HEK293T (cell line): ENCODE measurements around the gene IL21R.
"Not testable (repeated sequence)": the region's sequence is repeated elsewhere in the genome, so short reads cannot be mapped to it uniquely, and the experiment has no call there.

ENCODE experiments used
- CTCF ChIA-PET: fragments of 350-600 bp; formaldehyde crosslinking; extraction: SDS; loops from one replicate; lab custom pipeline; 2021; ENCODE audit warnings: antibody characterized with exemption, inconsistent platforms; lab: Yijun Ruan, JAX
- POLR2A ChIA-PET: fragments of 350-600 bp; formaldehyde crosslinking; extraction: SDS; loops from one replicate; lab custom pipeline; 2020; ENCODE audit warnings: antibody characterized with exemption, inconsistent platforms; lab: Yijun Ruan, JAX
- DNase-seq: peaks from one replicate; pipeline ENCODE4 v3.0.0; 2012; ENCODE audit warnings: mixed read lengths; ENCODE audit errors: extremely low spot score
- ARNT ChIP-seq: fragments of 450-650 bp; IDR thresholded peaks from 2 replicates; pipeline ENCODE4 v1.6.1; 2017; ENCODE audit warnings: mild to moderate bottlenecking
- BHLHE40 ChIP-seq: fragments of 450-650 bp; IDR thresholded peaks from 2 replicates; pipeline ENCODE4 v1.6.1; 2016; ENCODE audit warnings: mild to moderate bottlenecking, moderate library complexity, borderline replicate concordance
- CTBP1 ChIP-seq: fragments of 450-650 bp; IDR thresholded peaks from 2 replicates; pipeline ENCODE4 v1.6.1; 2016; ENCODE audit warnings: borderline replicate concordance
- ELF4 ChIP-seq: fragments of 450-650 bp; IDR thresholded peaks from 2 replicates; pipeline ENCODE4 v1.6.1; 2017; ENCODE audit warnings: antibody characterized with exemption
- FOXA1 ChIP-seq: fragments of 450-650 bp; IDR thresholded peaks from 2 replicates; pipeline ENCODE4 v1.6.1; 2016; ENCODE audit warnings: mild to moderate bottlenecking
- FOXK2 ChIP-seq: fragments of 450-650 bp; IDR thresholded peaks from 2 replicates; pipeline ENCODE4 v1.6.1; 2016; ENCODE audit warnings: mild to moderate bottlenecking
- FOXM1 ChIP-seq: fragments of 450-650 bp; IDR thresholded peaks from 2 replicates; pipeline ENCODE4 v1.6.1; 2017; ENCODE audit warnings: mild to moderate bottlenecking, borderline replicate concordance
- HDGF ChIP-seq: fragments of 450-650 bp; IDR thresholded peaks from 2 replicates; pipeline ENCODE4 v1.6.1; 2017; ENCODE audit warnings: antibody characterized with exemption, borderline replicate concordance
- L3MBTL2 ChIP-seq: fragments of 450-650 bp; conservative IDR thresholded peaks from 2 replicates; pipeline ENCODE4 v1.6.1; 2016; ENCODE audit warnings: mild to moderate bottlenecking
- LEF1 ChIP-seq: fragments of 450-650 bp; IDR thresholded peaks from 2 replicates; pipeline ENCODE4 v1.6.1; 2017; ENCODE audit warnings: mild to moderate bottlenecking, borderline replicate concordance
- NFRKB ChIP-seq: fragments of 450-650 bp; IDR thresholded peaks from 2 replicates; pipeline ENCODE4 v1.6.1; 2016; ENCODE audit warnings: mild to moderate bottlenecking, moderate library complexity
- SP1 ChIP-seq: fragments of 450-650 bp; IDR thresholded peaks from 2 replicates; pipeline ENCODE4 v1.6.1; 2017
- SUZ12 ChIP-seq: fragments of 450-650 bp; IDR thresholded peaks from 2 replicates; pipeline ENCODE4 v1.6.1; 2016; ENCODE audit warnings: mild to moderate bottlenecking
- TARDBP ChIP-seq: fragments of 450-650 bp; IDR thresholded peaks from 2 replicates; pipeline ENCODE4 v1.6.1; 2016
- ZNF384 ChIP-seq: fragments of 450-650 bp; IDR thresholded peaks from 2 replicates; pipeline ENCODE4 v1.6.1; 2016
- TF ChIP-seq, protein P1 (sequence below): fragments of 450-650 bp; IDR thresholded peaks from 2 replicates; pipeline ENCODE4 v1.6.1; 2016

Gene IL21R

DNA sequence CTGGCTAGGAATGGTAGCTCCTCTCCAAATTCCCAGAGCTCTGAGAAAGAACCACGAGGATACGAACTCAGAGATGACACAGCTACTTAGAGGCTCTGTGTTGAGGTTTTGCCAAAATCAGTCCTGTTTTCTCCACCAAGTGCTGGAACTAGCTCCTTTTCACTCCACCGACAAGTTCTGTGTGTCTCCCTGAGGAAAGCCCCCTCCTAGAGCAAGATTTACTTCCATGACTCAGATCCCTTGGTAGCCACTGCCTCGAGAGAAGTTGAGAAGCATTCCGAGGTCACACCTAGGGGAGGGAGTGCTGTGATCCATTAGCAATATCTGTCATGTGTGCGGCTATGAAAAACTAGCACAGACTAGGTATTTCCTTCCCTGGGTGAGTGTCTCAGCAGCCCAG, 30.6 kb downstream of the IL21R start:
- CTCF ChIA-PET, result no interaction called here
- POLR2A ChIA-PET, result no interaction called here
- no peak for TF ChIP-seq L3MBTL2
- TF ChIP-seq ARNT, result no peak
- TF ChIP-seq SUZ12, result no peak
- TF ChIP-seq, protein P1, sequence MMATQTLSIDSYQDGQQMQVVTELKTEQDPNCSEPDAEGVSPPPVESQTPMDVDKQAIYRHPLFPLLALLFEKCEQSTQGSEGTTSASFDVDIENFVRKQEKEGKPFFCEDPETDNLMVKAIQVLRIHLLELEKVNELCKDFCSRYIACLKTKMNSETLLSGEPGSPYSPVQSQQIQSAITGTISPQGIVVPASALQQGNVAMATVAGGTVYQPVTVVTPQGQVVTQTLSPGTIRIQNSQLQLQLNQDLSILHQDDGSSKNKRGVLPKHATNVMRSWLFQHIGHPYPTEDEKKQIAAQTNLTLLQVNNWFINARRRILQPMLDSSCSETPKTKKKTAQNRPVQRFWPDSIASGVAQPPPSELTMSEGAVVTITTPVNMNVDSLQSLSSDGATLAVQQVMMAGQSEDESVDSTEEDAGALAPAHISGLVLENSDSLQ, result no peak
- TF ChIP-seq ELF4, result no peak
- TF ChIP-seq ZNF384, result no peak
- no peak for TF ChIP-seq NFRKB
- no peak for TF ChIP-seq FOXK2
- no peak for TF ChIP-seq FOXA1
- no peak for TF ChIP-seq CTBP1
- DNase-seq, result peak; percentile 6

DNA sequence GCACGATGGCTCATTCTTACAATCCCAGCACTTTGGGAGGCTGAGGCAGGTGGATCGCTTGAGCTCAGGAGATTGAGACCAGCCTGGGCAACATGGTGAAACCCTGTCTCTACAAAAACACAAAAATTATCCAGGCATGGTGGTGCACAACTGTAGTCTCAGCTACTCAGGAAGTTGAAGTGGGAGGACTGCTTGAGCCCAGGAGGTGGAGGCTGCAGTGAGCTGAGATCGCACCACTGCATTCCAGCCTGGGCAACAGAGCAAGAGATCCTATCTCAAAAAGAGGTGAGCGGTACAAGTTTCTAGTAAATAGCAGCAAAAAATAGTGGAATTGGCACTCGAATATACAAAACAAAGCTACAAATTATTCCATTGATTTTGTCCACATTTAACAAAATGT, 31.2 kb downstream of the IL21R start:
- DNase-seq, CTCF ChIA-PET, POLR2A ChIA-PET: not testable (repeated sequence)

DNA sequence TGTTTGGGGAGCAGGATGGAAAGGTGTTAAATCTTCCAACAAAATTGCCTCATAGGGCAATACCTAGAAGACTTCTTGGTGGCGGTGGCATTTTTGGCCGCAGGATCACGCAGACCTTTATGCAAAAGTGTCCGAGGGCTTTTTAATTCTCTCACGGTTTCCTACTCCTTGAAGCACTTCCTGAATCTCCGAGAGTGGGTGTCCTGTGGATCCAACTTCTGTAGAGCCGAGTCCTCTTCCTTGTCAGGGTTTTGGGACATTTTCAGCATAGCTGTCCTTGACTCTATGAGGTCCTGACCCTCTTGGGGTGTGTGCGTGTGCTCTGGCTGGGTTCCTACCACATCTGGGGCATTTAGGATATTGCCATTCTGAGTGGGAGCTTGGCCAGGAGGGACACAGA, 31.7 kb downstream of the IL21R start:
- ChIA-PET POLR2A (no interaction called here), CTCF (no interaction called here)
- TF ChIP-seq FOXM1, result no peak
- TF ChIP-seq FOXK2, result no peak
- no peak for TF ChIP-seq L3MBTL2
- TF ChIP-seq, protein P1, result no peak
- no peak for TF ChIP-seq NFRKB
- no peak for TF ChIP-seq TARDBP
- no peak for TF ChIP-seq BHLHE40
- DNase-seq, result no peak

DNA sequence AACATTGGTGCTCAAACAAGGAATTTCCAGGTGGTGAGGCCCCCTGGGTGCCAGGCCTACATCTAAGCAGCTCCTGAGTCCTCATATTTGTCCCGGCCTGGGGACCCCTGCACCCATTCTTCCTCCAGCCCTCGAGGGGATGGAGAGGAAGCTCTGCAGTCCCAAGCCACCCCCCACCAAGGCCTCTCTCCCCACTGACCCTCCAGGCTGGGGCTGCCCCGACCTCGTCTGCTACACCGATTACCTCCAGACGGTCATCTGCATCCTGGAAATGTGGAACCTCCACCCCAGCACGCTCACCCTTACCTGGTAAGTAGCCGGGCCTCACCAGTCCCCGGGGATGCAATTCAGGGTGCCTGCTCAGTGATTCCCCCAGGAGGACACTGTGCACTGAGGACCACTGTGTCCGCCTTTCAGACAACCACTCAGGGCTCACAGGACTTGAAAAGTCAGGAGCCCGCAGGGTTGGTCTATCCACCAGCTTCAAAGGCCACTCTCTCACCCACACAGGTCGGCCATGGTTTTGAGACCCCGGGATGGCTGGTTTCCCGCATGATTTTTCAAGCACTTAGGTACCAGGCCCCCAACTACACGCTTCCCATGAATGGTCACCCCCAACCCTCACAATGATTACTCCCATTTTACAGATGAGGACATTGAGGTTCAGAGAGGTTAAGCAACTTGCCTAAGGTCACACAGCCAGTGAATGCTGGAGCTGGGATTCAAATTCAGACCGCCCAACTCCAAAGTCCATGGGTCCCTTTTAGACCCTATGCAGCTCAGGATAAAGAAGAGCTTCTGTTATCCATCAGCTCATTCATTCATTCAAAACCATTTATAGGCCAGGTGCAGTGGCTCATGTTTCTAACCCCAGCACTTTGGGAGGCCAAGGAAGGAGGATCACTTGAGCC, 32.4 kb downstream of the IL21R start:
- TF ChIP-seq FOXK2 (no peak), ZNF384 (no peak), NFRKB (no peak)
- ChIA-PET CTCF (no interaction called here), POLR2A (no interaction called here)
- DNase-seq, result no peak

DNA sequence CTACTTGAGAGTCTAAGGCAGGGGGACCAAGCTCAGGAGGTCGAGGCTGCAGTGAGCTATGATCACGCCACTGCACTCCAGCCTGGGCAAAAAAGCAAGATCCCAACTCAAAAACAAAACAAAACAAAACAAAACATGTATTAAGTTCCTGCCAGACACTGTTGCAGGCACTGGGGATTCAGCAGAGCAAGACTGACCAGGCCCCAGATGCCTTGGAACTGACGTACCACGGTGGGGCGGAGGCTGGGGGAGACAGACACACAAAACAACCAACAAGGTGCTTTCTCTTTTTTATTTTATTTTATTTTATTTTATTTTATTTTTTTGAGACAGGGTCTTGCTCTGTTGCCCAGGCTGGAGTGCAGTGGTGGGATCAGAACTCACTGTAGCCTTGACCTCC, 33.2 kb downstream of the IL21R start:
- CTCF ChIA-PET, result not testable (repeated sequence)

DNA sequence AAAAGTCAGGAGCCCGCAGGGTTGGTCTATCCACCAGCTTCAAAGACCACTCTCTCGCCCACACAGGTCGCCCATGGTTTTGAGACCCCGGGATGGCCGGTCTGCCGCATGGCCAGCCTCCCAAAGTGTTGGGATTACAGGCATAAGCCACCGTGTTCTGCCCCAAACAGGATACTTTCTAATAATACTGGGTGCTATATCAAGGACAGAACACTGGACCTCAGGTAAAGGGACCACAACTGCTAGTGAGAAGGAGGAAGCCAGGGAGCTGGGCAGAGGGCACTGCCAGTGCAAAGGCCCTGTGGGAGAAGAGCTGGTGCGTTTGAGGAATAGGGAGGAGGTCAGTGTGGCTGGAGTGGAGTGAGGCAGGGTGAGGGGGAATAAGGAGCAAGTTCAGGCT, 34.1 kb downstream of the IL21R start:
- ChIA-PET POLR2A (no interaction called here), CTCF (no interaction called here)
- DNase-seq, result no peak
- TF ChIP-seq HDGF (no peak), CTBP1 (no peak), FOXK2 (no peak), LEF1 (no peak), ELF4 (no peak), TARDBP (no peak), ARNT (no peak), BHLHE40 (no peak), SP1 (no peak), ZNF384 (no peak), FOXA1 (no peak), L3MBTL2 (no peak), FOXM1 (no peak), SUZ12 (no peak), NFRKB (no peak)
- TF ChIP-seq, protein P1, result no peak

More for the DNA sequence above, 33.2 kb downstream of the IL21R start:
- DNase-seq, POLR2A ChIA-PET: not testable (repeated sequence)

DNA sequence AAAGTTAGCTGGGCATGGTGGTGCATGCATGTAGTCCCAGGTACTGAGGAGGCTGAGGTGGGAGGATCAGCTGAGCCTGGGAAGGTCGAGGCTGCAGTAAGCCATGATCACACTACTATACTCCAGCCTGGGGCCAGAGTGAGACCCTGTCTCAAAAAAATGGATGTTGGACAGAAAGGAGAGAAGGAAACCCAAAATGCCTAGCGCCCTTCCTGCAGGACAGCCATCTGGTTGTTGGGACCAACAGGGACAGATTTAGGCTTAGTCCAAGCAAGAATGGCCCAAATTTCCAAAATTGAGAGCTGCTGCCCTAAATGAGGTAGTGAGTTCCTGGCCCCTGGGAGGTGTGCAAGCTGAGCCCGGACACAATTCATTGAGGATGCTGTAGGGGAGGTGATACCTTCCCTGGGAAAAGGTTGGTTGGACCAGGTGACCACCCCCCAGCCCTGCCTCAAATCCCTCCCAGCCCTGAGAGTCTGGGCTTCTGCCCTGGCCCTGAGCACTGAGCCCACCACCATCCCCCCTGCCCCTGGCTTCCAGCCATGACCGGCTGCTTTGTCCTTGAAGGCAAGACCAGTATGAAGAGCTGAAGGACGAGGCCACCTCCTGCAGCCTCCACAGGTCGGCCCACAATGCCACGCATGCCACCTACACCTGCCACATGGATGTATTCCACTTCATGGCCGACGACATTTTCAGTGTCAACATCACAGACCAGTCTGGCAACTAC, 35.1 kb downstream of the IL21R start:
- no peak for DNase-seq
- TF ChIP-seq ZNF384, result no peak
- TF ChIP-seq SUZ12, result no peak
- no peak for TF ChIP-seq FOXA1
- CTCF ChIA-PET, result no interaction called here
- POLR2A ChIA-PET, result no interaction called here
